ENCODE measurements around the gene ZBTB16. TPM values are rescaled to one million over a fixed set of nuclear protein-coding genes. Genes with fewer than 3 reads are reported as not detected.

The ZBTB16 gene
- polyA plus RNA-seq, 1 donor from 2014 or later = 0.45 TPM

DNA sequence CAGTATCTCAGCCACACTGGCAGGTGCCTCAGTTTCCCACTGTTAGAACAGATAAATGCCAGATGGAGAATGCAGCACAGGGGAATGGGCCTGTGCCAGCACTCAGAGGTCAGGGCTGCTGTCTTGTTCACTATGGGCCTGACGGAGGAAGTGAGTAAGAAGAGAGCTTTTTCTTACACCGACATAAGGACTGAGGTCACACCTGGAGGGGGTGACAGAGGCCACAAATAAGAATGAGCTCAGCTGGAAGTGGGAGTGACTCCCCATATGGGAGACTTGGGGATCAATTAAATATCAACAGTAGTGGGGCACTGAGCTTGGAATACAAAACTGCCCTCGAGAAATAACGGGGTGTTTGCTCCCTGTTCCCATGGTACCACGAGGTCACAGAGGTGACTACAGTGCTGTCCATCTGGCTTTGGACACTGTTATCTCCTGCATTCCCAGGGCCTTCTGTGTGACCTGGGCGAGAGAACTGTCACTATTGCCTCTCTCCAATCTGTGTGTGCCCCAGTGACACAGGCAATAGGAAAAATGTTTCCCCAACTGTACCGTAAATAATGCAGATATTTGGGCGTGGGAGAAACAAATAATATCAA is 142.6 kb downstream of the ZBTB16 start:
- Histone ChIP-seq H2AFZ (ENCODE audit: low read depth, low read length) (no peak overlapping the region), H3K79me2 (replicated peaks; ENCODE audit: insufficient read depth, low read length) (no peaks in the 10 kb centered on the region), H3K27me3 (ENCODE audit: insufficient read depth, low read depth, low read length) (no peaks in the 10 kb centered on the region), H3K36me3 (ENCODE audit: insufficient read depth, low read length) (no peaks in the 10 kb centered on the region), H3K4me2 (ENCODE audit: low read length) (no peak overlapping the region), H3K9me3 (ENCODE audit: low read length) (no peaks in the 10 kb centered on the region), H3K27ac (ENCODE audit: low read length) (no peak overlapping the region), H3F3A (ENCODE audit: insufficient read depth, low read length, poor library complexity, severe bottlenecking) (no peaks in the 10 kb centered on the region), H3K9me2 (ENCODE audit: insufficient read depth, low read length) (no peaks in the 10 kb centered on the region), H3K4me3 (ENCODE audit: low read length) (no peak overlapping the region), H3K9ac (ENCODE audit: low read length) (no peak overlapping the region), H4K20me1 (ENCODE audit: insufficient read depth) (no peaks in the 10 kb centered on the region)
- TF ChIP-seq SMC3 (conservative IDR thresholded peaks at IDR 0.05; ENCODE audit: poor library complexity) (no peak), TAF1 (IDR thresholded peaks at IDR 0.05; ENCODE audit: low read depth) (no peak), RAD21 (conservative IDR thresholded peaks at IDR 0.05) (no peak), POLR2AphosphoS5 (IDR thresholded peaks at IDR 0.05) (no peak), EZH2 (IDR thresholded peaks at IDR 0.05; ENCODE audit: borderline replicate concordance, insufficient read depth, low read length, poor library complexity, severe bottlenecking) (no peak), MXI1 (conservative IDR thresholded peaks at IDR 0.05; ENCODE audit: poor library complexity, severe bottlenecking) (no peak), EP300 (conservative IDR thresholded peaks at IDR 0.05; ENCODE audit: poor library complexity, severe bottlenecking) (no peak)
- TF ChIP-seq, protein P1, sequence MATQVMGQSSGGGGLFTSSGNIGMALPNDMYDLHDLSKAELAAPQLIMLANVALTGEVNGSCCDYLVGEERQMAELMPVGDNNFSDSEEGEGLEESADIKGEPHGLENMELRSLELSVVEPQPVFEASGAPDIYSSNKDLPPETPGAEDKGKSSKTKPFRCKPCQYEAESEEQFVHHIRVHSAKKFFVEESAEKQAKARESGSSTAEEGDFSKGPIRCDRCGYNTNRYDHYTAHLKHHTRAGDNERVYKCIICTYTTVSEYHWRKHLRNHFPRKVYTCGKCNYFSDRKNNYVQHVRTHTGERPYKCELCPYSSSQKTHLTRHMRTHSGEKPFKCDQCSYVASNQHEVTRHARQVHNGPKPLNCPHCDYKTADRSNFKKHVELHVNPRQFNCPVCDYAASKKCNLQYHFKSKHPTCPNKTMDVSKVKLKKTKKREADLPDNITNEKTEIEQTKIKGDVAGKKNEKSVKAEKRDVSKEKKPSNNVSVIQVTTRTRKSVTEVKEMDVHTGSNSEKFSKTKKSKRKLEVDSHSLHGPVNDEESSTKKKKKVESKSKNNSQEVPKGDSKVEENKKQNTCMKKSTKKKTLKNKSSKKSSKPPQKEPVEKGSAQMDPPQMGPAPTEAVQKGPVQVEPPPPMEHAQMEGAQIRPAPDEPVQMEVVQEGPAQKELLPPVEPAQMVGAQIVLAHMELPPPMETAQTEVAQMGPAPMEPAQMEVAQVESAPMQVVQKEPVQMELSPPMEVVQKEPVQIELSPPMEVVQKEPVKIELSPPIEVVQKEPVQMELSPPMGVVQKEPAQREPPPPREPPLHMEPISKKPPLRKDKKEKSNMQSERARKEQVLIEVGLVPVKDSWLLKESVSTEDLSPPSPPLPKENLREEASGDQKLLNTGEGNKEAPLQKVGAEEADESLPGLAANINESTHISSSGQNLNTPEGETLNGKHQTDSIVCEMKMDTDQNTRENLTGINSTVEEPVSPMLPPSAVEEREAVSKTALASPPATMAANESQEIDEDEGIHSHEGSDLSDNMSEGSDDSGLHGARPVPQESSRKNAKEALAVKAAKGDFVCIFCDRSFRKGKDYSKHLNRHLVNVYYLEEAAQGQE (IDR thresholded peaks at IDR 0.05; ENCODE audit: borderline replicate concordance) = no peak
- TF ChIP-seq, protein P2, sequence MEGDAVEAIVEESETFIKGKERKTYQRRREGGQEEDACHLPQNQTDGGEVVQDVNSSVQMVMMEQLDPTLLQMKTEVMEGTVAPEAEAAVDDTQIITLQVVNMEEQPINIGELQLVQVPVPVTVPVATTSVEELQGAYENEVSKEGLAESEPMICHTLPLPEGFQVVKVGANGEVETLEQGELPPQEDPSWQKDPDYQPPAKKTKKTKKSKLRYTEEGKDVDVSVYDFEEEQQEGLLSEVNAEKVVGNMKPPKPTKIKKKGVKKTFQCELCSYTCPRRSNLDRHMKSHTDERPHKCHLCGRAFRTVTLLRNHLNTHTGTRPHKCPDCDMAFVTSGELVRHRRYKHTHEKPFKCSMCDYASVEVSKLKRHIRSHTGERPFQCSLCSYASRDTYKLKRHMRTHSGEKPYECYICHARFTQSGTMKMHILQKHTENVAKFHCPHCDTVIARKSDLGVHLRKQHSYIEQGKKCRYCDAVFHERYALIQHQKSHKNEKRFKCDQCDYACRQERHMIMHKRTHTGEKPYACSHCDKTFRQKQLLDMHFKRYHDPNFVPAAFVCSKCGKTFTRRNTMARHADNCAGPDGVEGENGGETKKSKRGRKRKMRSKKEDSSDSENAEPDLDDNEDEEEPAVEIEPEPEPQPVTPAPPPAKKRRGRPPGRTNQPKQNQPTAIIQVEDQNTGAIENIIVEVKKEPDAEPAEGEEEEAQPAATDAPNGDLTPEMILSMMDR (IDR thresholded peaks at IDR 0.05; ENCODE audit: poor library complexity, severe bottlenecking) = no peak

DNA sequence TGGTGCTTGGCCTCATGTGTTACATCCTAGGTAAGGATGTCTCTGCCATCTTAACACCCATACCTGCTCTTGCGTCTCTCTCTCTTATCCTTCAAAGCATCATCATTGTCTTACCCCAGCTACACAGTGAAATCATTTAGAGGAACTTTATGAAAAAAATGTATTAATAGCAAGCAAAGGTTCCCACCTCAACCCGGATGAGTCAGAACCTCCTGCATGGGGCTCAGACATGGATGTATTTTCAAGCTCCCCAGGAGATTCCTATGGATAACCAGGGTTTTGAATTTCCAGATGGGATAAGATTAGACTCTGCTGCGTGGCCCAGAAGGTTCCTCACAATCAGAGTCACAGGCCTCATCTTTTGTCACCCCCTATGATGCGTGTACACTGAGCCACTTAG is 147.6 kb downstream of the ZBTB16 start:
- Histone ChIP-seq H3F3A (ENCODE audit: insufficient read depth, low read length, poor library complexity, severe bottlenecking) (no peaks in the 10 kb centered on the region), H3K4me3 (ENCODE audit: low read length) (no peak overlapping the region), H3K79me2 (replicated peaks; ENCODE audit: insufficient read depth, low read length) (no peaks in the 10 kb centered on the region), H3K9ac (ENCODE audit: low read length) (no peak overlapping the region), H3K36me3 (ENCODE audit: insufficient read depth, low read length) (no peaks in the 10 kb centered on the region), H4K20me1 (ENCODE audit: insufficient read depth) (no peaks in the 10 kb centered on the region), H2AFZ (ENCODE audit: low read depth, low read length) (no peak overlapping the region), H3K9me2 (ENCODE audit: insufficient read depth, low read length) (no peaks in the 10 kb centered on the region), H3K9me3 (ENCODE audit: low read length) (no peaks in the 10 kb centered on the region), H3K27me3 (ENCODE audit: insufficient read depth, low read depth, low read length) (no peaks in the 10 kb centered on the region), H3K4me2 (ENCODE audit: low read length) (no peak overlapping the region), H3K27ac (ENCODE audit: low read length) (no peak overlapping the region)
- TF ChIP-seq, protein P1 (IDR thresholded peaks at IDR 0.05; ENCODE audit: borderline replicate concordance) = no peak
- TF ChIP-seq, protein P2 (IDR thresholded peaks at IDR 0.05; ENCODE audit: poor library complexity, severe bottlenecking) = no peak
- TF ChIP-seq EP300 (conservative IDR thresholded peaks at IDR 0.05; ENCODE audit: poor library complexity, severe bottlenecking) (no peak), SMC3 (conservative IDR thresholded peaks at IDR 0.05; ENCODE audit: poor library complexity) (no peak), EZH2 (IDR thresholded peaks at IDR 0.05; ENCODE audit: borderline replicate concordance, insufficient read depth, low read length, poor library complexity, severe bottlenecking) (no peak)
